Measurements from ENCODE around the gene CRTAC1. TPM values are rescaled to one million over a fixed set of nuclear protein-coding genes. Genes with fewer than 3 reads are reported as not detected.

CRTAC1 gene
- total RNA-seq, 1 experiment from 2014 or later: 1.8 TPM

GRCh38 chr10:97915346-97916131, 114.9 kb downstream of the CRTAC1 start:
- DNase-seq (ENCODE audit: low read depth, low spot score): no peak
- in situ Hi-C loops (cut with HindIII; ENCODE audit: low pct_unique_long_range_greater_than_20kb, low sequenced_read_pairs): no loop called here

DNA sequence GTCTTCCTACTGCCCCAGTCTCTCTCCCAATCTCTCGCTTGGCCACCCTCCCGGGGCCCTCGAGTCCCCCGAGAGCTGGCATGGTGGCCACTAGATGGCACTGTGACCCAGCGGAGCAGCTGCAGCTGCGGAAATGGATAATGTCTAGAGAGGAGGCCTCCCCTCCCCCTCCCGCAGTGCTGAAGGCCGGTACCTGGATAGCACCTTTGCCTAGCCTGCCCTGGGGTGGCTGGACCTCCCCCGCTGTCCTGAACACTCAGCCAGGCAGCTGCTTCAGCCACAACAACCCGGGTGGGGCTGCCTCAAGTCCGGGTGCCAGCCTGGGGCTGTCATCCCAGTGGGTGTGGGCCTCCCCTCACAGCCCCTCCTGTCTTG, 115.6 kb downstream of the CRTAC1 start:
- DNase-seq (ENCODE audit: low read depth, low spot score): peak; percentile 76
- in situ Hi-C loops (cut with HindIII; ENCODE audit: low pct_unique_long_range_greater_than_20kb, low sequenced_read_pairs): no loop called here

- no peak for DNase-seq (ENCODE audit: low read depth, low spot score)
- in situ Hi-C loops (cut with HindIII; ENCODE audit: low pct_unique_long_range_greater_than_20kb, low sequenced_read_pairs): no loop called here
Observed at GRCh38 chr10:97914171-97914836, 116.1 kb downstream of the CRTAC1 start.

DNA sequence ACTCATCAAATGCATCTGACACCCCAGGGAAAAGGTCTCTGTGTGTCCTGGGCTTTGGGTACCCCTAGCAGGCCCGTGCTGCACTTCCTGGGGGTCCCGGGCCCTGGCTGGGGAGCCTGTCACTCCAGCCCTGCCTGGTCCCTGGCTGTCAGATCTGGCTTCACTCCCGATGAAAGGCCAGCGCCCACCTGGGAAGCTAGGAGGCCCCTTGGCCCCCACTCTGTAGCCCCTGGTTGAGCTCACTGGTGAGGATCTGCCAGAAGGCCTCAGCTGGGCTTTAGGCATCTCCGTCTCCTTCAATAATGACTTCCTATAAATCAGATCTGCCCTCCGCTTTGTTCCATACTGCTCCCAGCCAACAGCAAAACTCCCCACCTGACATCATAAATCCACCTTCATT, 116.8 kb downstream of the CRTAC1 start:
- no peak for DNase-seq (ENCODE audit: low read depth, low spot score)
- in situ Hi-C loops (cut with HindIII; ENCODE audit: low pct_unique_long_range_greater_than_20kb, low sequenced_read_pairs): no loop called here

DNA sequence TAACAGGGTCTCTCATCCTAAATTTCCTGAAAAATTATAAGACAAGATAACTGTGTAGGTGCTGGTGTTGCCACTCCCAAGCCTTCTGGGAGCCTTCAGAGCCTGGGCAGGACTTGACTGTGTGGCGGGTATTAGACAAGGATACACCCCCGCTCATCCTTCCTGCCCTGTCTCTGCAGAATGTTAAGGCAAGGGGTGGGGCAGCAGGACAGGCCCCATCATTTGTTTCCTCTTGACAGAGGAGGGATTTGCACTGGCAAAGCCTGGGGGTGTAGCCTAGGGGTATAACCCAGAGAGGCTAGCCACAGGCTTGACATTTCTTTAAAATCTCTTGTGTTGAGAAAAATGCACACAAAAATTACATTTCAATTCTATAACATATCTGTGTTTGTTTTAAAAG, 117.2 kb downstream of the CRTAC1 start:
- DNase-seq (ENCODE audit: low read depth, low spot score): no peak
- in situ Hi-C loops (cut with HindIII; ENCODE audit: low pct_unique_long_range_greater_than_20kb, low sequenced_read_pairs): no loop called here

DNA sequence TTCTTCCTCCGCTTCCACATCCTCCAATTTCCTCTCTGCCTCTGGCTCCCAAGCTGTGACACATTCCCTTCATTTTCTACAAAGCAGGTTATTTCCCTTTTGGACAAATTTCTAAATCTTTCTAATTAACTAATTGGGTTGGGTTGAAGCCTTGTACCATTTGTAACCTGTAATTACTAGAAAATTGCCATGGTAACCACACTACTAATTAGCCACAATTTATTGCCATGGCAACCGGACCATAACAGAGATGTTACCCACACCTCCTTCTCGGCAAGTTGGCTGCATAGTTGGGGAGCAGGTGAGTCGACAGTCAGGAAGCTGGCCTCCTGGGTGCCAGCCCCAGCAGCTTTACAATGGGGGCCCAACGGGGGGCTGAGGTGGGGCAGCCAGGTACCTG, 119.2 kb downstream of the CRTAC1 start:
- DNase-seq (ENCODE audit: low read depth, low spot score): no peak
- in situ Hi-C loops (cut with HindIII; ENCODE audit: low pct_unique_long_range_greater_than_20kb, low sequenced_read_pairs): no loop called here

GRCh38 chr10:97910661-97911060, 119.8 kb downstream of the CRTAC1 start:
- in situ Hi-C loops (cut with HindIII; ENCODE audit: low pct_unique_long_range_greater_than_20kb, low sequenced_read_pairs): no loop called here
- no peak for DNase-seq (ENCODE audit: low read depth, low spot score)

DNA sequence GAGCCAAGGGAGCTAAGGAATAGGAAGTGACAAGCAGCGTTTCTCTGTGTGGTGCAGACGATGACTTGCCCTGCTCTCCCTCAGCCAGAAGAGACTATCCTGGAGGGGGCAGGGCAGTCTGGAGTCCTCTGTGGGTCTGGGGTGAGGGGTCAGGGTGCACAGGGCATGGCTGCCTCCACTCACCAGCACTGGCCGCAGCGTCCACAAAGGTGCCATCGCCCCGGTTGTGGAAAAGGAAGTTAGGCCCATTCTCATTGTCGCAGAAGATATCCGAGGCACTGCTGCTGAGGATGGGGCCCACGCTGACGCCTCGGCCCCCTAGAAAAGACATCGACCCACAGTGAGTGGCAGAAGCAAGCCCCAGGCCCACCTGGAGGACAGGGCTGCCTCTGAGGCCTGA, 122.6 kb downstream of the CRTAC1 start:
- no peak for DNase-seq (ENCODE audit: low read depth, low spot score)
- in situ Hi-C loops (cut with HindIII; ENCODE audit: low pct_unique_long_range_greater_than_20kb, low sequenced_read_pairs): no loop called here

GRCh38 chr10:97907211-97907610, 123.2 kb downstream of the CRTAC1 start:
- in situ Hi-C loops (cut with HindIII; ENCODE audit: low pct_unique_long_range_greater_than_20kb, low sequenced_read_pairs): no loop called here
- no peak for DNase-seq (ENCODE audit: low read depth, low spot score)

GRCh38 chr10:97905276-97905675, 125.1 kb downstream of the CRTAC1 start:
- in situ Hi-C loops (cut with HindIII; ENCODE audit: low pct_unique_long_range_greater_than_20kb, low sequenced_read_pairs): no loop called here
- DNase-seq (ENCODE audit: low read depth, low spot score): no peak

DNA sequence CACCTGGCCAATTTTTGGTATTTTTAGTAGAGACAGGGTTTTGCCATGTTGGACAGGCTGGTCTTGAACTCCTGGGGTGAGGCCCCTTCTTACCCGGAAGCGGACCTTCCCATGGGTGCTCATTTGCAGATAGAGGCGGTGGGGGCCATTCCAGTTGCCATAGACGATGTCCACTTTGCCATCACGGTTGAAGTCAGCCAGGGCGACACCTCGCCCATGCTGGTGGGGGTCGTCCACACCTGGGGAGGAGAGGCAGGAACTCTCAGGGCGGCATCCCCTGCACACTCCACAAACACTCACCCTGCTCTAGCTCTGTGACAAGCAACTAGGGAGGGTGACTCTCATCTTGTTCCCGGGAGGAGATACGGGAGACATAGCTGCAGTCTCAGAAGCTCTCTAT, 125.8 kb downstream of the CRTAC1 start:
- peak; percentile 14 for DNase-seq (ENCODE audit: low read depth, low spot score)
- in situ Hi-C loops (cut with HindIII; ENCODE audit: low pct_unique_long_range_greater_than_20kb, low sequenced_read_pairs): no loop called here

DNA sequence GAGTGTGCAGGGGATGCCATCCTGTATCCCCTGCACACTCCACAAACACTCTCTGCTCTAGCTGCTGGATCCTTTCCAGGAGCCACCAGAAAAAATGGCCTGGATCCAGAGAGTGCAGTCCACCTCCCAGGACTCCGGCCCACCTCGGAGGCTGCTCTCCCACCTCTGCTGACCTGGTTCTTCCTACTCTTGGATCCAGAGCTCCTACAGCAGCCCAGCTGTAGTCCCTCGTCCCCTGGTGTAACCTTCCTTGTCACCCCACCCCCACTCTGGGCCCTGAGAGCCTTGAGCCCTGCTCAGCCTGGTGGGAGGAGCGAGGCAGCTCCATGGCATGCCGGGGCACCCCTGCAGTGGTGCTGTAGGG, 126.4 kb downstream of the CRTAC1 start:
- no peak for DNase-seq (ENCODE audit: low read depth, low spot score)
- in situ Hi-C loops (cut with HindIII; ENCODE audit: low pct_unique_long_range_greater_than_20kb, low sequenced_read_pairs): no loop called here

GRCh38 chr10:97903128-97904017, 127.0 kb downstream of the CRTAC1 start:
- in situ Hi-C loops (cut with HindIII; ENCODE audit: low pct_unique_long_range_greater_than_20kb, low sequenced_read_pairs): no loop called here

DNA sequence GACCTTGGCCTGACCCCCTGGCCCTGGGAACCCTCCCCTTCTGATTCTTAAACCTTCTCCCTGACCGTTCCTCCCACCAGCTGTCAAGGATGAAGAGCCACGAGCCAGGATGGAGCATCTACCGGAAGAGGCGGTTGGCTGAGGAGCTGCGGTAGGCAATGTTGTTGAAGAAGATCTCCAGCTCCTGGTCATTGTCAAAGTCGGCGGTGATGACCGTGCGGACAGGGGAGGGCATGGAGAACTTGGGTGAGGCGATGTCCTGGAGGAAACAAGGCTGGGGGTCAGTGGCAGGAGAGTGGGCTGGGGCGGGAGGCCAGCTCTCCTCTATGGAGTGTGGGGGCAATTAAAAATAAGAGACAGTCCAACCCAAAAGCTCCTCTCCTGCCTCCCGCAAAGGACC, 129.0 kb downstream of the CRTAC1 start:
- in situ Hi-C loops (cut with HindIII; ENCODE audit: low pct_unique_long_range_greater_than_20kb, low sequenced_read_pairs): no loop called here
- no peak for DNase-seq (ENCODE audit: low read depth, low spot score)

More at GRCh38 chr10:97903128-97904017, 127.0 kb downstream of the CRTAC1 start:
- no peak for DNase-seq (ENCODE audit: low read depth, low spot score)

GRCh38 chr10:97898429-97898828, 132.0 kb downstream of the CRTAC1 start:
- no peak for DNase-seq (ENCODE audit: low read depth, low spot score)
- in situ Hi-C loops (cut with HindIII; ENCODE audit: low pct_unique_long_range_greater_than_20kb, low sequenced_read_pairs): no loop called here

GRCh38 chr10:97896756-97897358, 133.6 kb downstream of the CRTAC1 start:
- in situ Hi-C loops (cut with HindIII; ENCODE audit: low pct_unique_long_range_greater_than_20kb, low sequenced_read_pairs): no loop called here
- DNase-seq (ENCODE audit: low read depth, low spot score): no peak

DNA sequence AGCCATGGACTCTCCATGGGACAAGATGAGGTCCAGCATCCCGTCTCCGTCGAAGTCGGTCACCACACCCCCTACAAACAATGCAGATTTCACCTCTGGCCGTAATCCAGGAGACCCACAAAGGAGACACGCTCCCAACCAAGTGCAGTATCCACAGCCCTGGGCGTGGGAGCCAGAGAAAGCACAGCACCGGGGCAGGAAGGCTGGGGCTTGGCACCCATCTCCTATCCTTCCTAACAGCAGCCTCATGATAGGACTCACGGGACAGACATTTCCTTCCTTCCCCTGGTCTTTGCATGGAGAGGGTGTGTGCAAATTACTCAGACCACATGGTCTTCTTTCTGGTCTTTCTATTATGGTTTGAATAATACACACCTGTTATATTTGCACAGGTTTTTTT, 134.5 kb downstream of the CRTAC1 start:
- in situ Hi-C loops (cut with HindIII; ENCODE audit: low pct_unique_long_range_greater_than_20kb, low sequenced_read_pairs): no loop called here
- DNase-seq (ENCODE audit: low read depth, low spot score): no peak

DNA sequence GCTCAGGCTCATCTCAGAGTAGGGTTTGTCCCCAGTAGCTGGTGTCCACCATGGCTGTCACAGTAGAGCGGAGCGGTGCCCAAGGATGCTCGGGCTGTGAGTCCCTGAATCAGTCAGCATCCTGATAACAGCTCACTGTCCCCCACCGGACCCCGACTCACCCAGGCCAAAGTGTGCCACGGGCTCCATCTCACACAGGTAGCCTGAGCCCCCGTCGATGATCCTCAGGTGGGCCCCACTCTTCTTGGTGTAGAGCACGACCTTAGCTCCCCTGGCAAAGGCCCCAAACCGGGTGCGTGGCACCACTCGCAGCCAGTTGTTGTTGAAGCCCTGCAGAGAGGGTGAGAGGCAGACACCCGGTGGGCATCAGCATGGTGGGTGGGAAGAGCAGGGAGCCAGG, 135.3 kb downstream of the CRTAC1 start:
- no peak for DNase-seq (ENCODE audit: low read depth, low spot score)
- in situ Hi-C loops (cut with HindIII; ENCODE audit: low pct_unique_long_range_greater_than_20kb, low sequenced_read_pairs): no loop called here

Data from SK-MEL-5 (cell line).